Activated naive CD4-positive, alpha-beta T cell treated with anti-CD3 and anti-CD28 coated beads, Interleukin-2, amount 50 U/mL, for 24 hours (primary cell): ENCODE measurements around the gene CHAC2.
"Not testable (repeated sequence)": the region's sequence is repeated elsewhere in the genome, so short reads cannot be mapped to it uniquely, and the experiment has no call there.

Experiments used
- H3K27ac Mint-ChIP-seq: one replicate; pipeline ENCODE4 v1.8.0; 2021; ENCODE audit warnings: mild to moderate bottlenecking, mixed read lengths
- H3K27me3 Mint-ChIP-seq: one replicate; pipeline ENCODE4 v1.8.0; 2021; ENCODE audit warnings: mixed read lengths
- H3K36me3 Mint-ChIP-seq: one replicate; pipeline ENCODE4 v1.8.0; 2021; ENCODE audit warnings: mixed read lengths
- H3K4me1 Mint-ChIP-seq: one replicate; pipeline ENCODE4 v1.8.0; 2021; ENCODE audit warnings: mixed read lengths
- H3K4me3 Mint-ChIP-seq: one replicate; pipeline ENCODE4 v1.8.0; 2021; ENCODE audit warnings: mild to moderate bottlenecking, mixed read lengths
- H3K9me3 Mint-ChIP-seq: one replicate; pipeline ENCODE4 v1.8.0; 2021; ENCODE audit warnings: mixed read lengths

The CHAC2 gene

GRCh38 chr2:53767405-53768241, at the start of gene CHAC2:
TSS of gene CHAC2 (plus strand) at chr2:53767804. CDS start at chr2:53767887, 83 bp downstream.
- peak within 1 kb of the TSS; percentile 92 for H3K4me3 Mint-ChIP-seq
- H3K36me3 Mint-ChIP-seq = peaks cover 5% of the 10 kb centered on the region
- H3K4me1 Mint-ChIP-seq = peaks cover 30% of the 10 kb centered on the region
- peak within 1 kb of the TSS; percentile 96 for H3K27ac Mint-ChIP-seq
- H3K27me3 Mint-ChIP-seq = no peaks in the 10 kb centered on the region
- H3K9me3 Mint-ChIP-seq = no peaks in the 10 kb centered on the region

- Mint-ChIP-seq H3K36me3 (peaks cover 53% of the 10 kb centered on the region), H3K4me1 (peaks cover 23% of the 10 kb centered on the region)
- H3K4me3 Mint-ChIP-seq, H3K9me3 Mint-ChIP-seq, H3K27ac Mint-ChIP-seq, H3K27me3 Mint-ChIP-seq: not testable (repeated sequence)
These were observed 46.7 kb upstream of the CHAC2 start for GRCh38 chr2:53720944-53721343.

- H3K36me3 Mint-ChIP-seq = peaks cover 34% of the 10 kb centered on the region
- H3K4me3 Mint-ChIP-seq = no peak overlapping the region
- peaks cover 4% of the 10 kb centered on the region for H3K9me3 Mint-ChIP-seq
- H3K4me1 Mint-ChIP-seq = peaks cover 24% of the 10 kb centered on the region
- H3K27ac Mint-ChIP-seq = no peak overlapping the region
- no peaks in the 10 kb centered on the region for H3K27me3 Mint-ChIP-seq
These were observed 43.1 kb upstream of the CHAC2 start for GRCh38 chr2:53724536-53724935.

GRCh38 chr2:53725662-53726061, 41.9 kb upstream of the CHAC2 start:
- no peak overlapping the region for H3K27ac Mint-ChIP-seq
- H3K9me3 Mint-ChIP-seq = peaks cover 4% of the 10 kb centered on the region
- H3K4me3 Mint-ChIP-seq = no peak overlapping the region
- peaks cover 31% of the 10 kb centered on the region for H3K36me3 Mint-ChIP-seq
- H3K27me3 Mint-ChIP-seq = no peaks in the 10 kb centered on the region
- H3K4me1 Mint-ChIP-seq = peaks cover 24% of the 10 kb centered on the region

GRCh38 chr2:53727921-53728320, 39.7 kb upstream of the CHAC2 start:
- Mint-ChIP-seq H3K36me3 (peaks cover 21% of the 10 kb centered on the region), H3K27ac (no peak overlapping the region), H3K4me1 (peaks cover 13% of the 10 kb centered on the region), H3K27me3 (no peaks in the 10 kb centered on the region), H3K9me3 (peaks cover 4% of the 10 kb centered on the region), H3K4me3 (no peak overlapping the region)

- H3K36me3 Mint-ChIP-seq = peaks cover 22% of the 10 kb centered on the region
- no peak overlapping the region for H3K27ac Mint-ChIP-seq
- no peaks in the 10 kb centered on the region for H3K27me3 Mint-ChIP-seq
- no peak overlapping the region for H3K4me3 Mint-ChIP-seq
- H3K9me3 Mint-ChIP-seq = peaks cover 4% of the 10 kb centered on the region
- peaks cover 3% of the 10 kb centered on the region for H3K4me1 Mint-ChIP-seq
These were observed 38.4 kb upstream of the CHAC2 start for GRCh38 chr2:53729143-53729762.

- H3K27ac Mint-ChIP-seq = no peak overlapping the region
- no peaks in the 10 kb centered on the region for H3K9me3 Mint-ChIP-seq
- no peak overlapping the region for H3K4me3 Mint-ChIP-seq
- peaks cover 16% of the 10 kb centered on the region for H3K4me1 Mint-ChIP-seq
- H3K36me3 Mint-ChIP-seq = peaks cover 23% of the 10 kb centered on the region
- no peaks in the 10 kb centered on the region for H3K27me3 Mint-ChIP-seq
These were observed 30.5 kb upstream of the CHAC2 start for GRCh38 chr2:53737091-53737490.

GRCh38 chr2:53739032-53739431, 28.6 kb upstream of the CHAC2 start:
- H3K27me3 Mint-ChIP-seq = no peaks in the 10 kb centered on the region
- no peak overlapping the region for H3K4me3 Mint-ChIP-seq
- peaks cover 29% of the 10 kb centered on the region for H3K36me3 Mint-ChIP-seq
- H3K9me3 Mint-ChIP-seq = no peaks in the 10 kb centered on the region
- H3K27ac Mint-ChIP-seq = no peak overlapping the region
- H3K4me1 Mint-ChIP-seq = peaks cover 24% of the 10 kb centered on the region

GRCh38 chr2:53740170-53740569, 27.4 kb upstream of the CHAC2 start:
- no peak overlapping the region for H3K4me3 Mint-ChIP-seq
- H3K27me3 Mint-ChIP-seq = no peaks in the 10 kb centered on the region
- H3K9me3 Mint-ChIP-seq = no peaks in the 10 kb centered on the region
- no peak overlapping the region for H3K27ac Mint-ChIP-seq
- H3K36me3 Mint-ChIP-seq = peaks cover 22% of the 10 kb centered on the region
- H3K4me1 Mint-ChIP-seq = peaks cover 25% of the 10 kb centered on the region

GRCh38 chr2:53744395-53745065, 23.1 kb upstream of the CHAC2 start:
- H3K9me3 Mint-ChIP-seq = no peaks in the 10 kb centered on the region
- H3K4me1 Mint-ChIP-seq = peaks cover 20% of the 10 kb centered on the region
- no peaks in the 10 kb centered on the region for H3K27me3 Mint-ChIP-seq
- no peak overlapping the region for H3K27ac Mint-ChIP-seq
- peaks cover 25% of the 10 kb centered on the region for H3K36me3 Mint-ChIP-seq
- H3K4me3 Mint-ChIP-seq = no peak overlapping the region

- H3K4me1 Mint-ChIP-seq = peaks cover 28% of the 10 kb centered on the region
- H3K27me3 Mint-ChIP-seq = no peaks in the 10 kb centered on the region
- H3K27ac Mint-ChIP-seq = peak overlapping the region; percentile 73
- peaks cover 24% of the 10 kb centered on the region for H3K36me3 Mint-ChIP-seq
- no peak overlapping the region for H3K4me3 Mint-ChIP-seq
- H3K9me3 Mint-ChIP-seq = no peaks in the 10 kb centered on the region
These were observed 17.4 kb upstream of the CHAC2 start for GRCh38 chr2:53750041-53750768.

GRCh38 chr2:53751728-53752127, 15.9 kb upstream of the CHAC2 start:
- H3K36me3 Mint-ChIP-seq = peaks cover 26% of the 10 kb centered on the region
- H3K4me1 Mint-ChIP-seq = peaks cover 26% of the 10 kb centered on the region
- H3K27ac Mint-ChIP-seq = peak overlapping the region; percentile 1
- H3K9me3 Mint-ChIP-seq = no peaks in the 10 kb centered on the region
- H3K4me3 Mint-ChIP-seq = no peak overlapping the region
- no peaks in the 10 kb centered on the region for H3K27me3 Mint-ChIP-seq

GRCh38 chr2:53752385-53752784, 15.2 kb upstream of the CHAC2 start:
- Mint-ChIP-seq H3K9me3 (no peaks in the 10 kb centered on the region), H3K4me3 (no peak overlapping the region), H3K27ac (no peak overlapping the region), H3K27me3 (no peaks in the 10 kb centered on the region), H3K4me1 (peaks cover 26% of the 10 kb centered on the region), H3K36me3 (peaks cover 28% of the 10 kb centered on the region)

GRCh38 chr2:53753041-53753440, 14.6 kb upstream of the CHAC2 start:
- Mint-ChIP-seq H3K9me3 (no peaks in the 10 kb centered on the region), H3K27me3 (no peaks in the 10 kb centered on the region), H3K4me3 (no peak overlapping the region), H3K36me3 (peaks cover 27% of the 10 kb centered on the region), H3K4me1 (peaks cover 26% of the 10 kb centered on the region), H3K27ac (peak overlapping the region; percentile 73)

- peaks cover 19% of the 10 kb centered on the region for H3K36me3 Mint-ChIP-seq
- H3K4me3 Mint-ChIP-seq = no peak overlapping the region
- no peaks in the 10 kb centered on the region for H3K27me3 Mint-ChIP-seq
- peaks cover 26% of the 10 kb centered on the region for H3K4me1 Mint-ChIP-seq
- H3K27ac Mint-ChIP-seq = no peak overlapping the region
- H3K9me3 Mint-ChIP-seq = no peaks in the 10 kb centered on the region
These were observed 12.5 kb upstream of the CHAC2 start for GRCh38 chr2:53755121-53755520.
